HG02870 (cell line): ENCODE measurements around the gene C1QTNF8.

Source experiments
- ATAC-seq: cut with Tn5 transposase; IDR thresholded peaks from one replicate; pipeline ENCODE4 v1.9.1; 2021; ENCODE audit warnings: mild to moderate bottlenecking, moderate library complexity; ENCODE audit not compliant: unreplicated experiment

Gene C1QTNF8

DNA sequence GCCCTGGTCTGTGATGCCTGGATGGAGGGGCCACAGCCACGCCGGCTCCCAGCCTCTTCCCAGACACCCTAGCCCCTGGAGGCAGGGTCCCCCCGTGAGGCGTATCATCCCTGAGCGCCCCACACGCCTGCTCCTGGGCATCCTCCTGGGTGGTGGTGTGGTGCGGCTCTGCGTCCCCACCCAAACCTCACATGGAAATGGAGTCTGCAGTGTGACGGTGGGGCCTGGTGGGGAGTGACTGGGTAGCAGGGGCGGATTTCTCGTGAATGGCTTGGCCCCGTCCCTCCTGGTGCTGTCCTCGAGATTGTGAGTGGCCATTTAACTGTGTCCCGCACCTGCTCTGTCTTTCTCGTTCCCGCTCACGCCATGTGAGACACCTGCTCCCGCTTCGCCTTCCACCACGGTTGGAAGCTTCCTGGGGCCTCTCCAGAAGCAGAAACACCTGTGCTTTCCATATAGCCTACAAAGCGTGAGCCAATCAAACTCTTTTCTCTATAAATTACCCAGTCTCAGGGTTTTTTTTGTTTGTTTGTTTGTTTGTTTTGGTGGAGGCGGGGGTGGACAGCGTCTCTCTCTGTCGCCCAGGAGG lies 29.4 kb downstream of the C1QTNF8 start:
- no peak for ATAC-seq

DNA sequence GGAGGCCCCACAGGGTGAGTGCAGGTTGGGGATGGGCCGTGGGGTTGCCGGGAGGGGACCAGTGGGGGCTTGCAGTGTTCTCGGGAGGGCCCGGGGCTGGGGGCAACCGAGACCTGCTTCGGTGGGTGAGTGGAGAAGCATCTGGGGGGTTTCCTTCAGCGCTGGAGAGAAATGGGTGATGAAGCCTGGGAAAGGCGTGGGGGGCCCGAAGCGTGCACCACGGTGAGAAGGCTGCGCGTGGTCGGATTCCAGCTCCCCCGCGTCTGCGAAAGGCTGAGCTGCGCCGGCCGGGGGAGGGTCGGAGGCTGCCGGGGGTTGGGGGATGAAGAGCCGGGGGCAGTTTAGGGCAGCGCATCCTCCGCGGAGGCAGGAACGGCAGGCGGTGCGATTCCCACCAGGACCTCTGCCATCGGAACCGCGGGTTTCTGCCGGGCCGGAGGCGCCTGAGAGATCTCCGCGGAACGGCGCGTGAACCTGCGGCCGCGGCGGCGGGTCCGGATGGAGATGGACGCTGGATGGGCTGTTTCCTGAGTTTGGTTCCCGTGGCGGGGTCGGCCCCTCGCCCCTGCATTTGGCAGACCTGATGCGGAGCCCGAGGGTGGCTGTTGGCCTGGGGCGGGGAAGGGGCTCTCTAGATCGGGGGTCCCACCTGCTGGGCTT lies 30.4 kb downstream of the C1QTNF8 start:
- no peak for ATAC-seq

DNA sequence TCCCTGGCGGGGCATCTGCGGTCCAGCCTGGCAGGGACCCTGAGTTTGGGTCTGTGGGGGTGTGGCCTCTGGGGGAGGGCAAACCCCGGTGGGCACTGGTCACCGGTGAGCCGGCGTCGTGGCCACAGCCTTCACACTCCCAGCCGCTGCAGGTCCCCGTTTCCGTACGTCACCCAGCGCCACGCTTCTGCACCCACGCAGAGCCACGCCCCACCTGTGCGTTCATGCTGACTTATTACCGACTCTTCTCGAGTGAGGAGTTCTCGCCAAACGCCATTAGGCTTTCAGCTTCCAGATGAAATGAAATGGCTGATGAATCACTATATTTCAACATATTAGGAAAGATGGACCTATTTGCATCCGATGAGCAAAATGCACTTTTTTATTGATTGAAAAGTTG lies 32.3 kb downstream of the C1QTNF8 start:
- no peak for ATAC-seq

DNA sequence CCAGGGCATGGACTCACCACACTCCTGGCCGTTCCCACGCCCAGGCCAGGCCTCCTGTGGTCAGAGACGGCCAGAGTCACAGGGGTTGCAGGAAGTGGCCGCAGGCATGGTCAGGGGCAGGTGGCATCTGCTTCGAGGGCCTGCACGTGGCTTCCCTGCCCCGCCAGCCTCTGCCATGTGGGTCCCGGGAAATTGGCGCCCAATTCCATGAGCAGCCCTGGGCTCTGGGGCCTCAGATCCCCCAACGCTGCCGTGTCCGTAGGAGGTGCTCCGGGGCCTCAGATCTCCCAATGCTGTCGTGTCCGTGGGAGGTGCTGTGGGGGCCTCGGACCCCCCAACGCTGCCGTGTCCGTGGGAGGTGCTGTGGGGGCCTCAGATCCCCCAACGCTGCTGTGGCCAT lies 33.1 kb downstream of the C1QTNF8 start:
- no peak for ATAC-seq

DNA sequence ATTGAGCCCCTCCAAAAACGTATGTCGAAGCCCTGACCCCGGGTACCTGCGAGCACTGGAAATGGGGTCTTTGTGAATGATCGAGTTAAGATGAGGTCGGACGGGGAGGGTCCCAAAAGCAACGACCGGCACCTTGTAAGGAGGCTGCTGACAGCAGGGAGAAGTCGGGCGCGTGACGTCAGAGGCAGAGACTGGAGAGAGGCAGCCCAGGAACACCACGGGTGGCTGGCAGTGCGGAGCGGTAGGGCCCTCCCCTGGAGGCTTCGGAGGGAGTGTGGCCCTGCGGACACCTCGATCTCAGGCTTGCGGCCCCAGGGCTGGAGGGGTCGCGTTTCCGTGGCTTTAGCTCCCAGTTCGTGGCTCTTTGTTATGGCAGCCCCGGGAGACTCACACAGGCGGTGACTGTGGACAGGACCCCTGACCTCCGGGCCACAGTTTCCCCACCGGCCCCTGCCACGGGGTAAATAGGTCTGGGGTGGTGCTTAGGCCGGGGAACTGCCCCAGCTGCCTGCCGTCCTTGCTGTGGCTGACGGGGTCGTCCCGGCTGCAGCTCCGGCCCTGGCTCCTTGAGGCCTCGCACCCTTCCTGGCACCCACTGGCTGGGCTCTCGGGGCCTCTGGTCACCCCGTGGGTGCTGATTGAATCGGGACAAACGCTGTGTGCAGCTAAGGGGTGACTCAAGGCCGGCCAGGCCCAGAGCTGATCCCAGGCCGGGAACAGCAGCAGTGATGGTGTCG lies 34.1 kb downstream of the C1QTNF8 start:
- no peak for ATAC-seq

DNA sequence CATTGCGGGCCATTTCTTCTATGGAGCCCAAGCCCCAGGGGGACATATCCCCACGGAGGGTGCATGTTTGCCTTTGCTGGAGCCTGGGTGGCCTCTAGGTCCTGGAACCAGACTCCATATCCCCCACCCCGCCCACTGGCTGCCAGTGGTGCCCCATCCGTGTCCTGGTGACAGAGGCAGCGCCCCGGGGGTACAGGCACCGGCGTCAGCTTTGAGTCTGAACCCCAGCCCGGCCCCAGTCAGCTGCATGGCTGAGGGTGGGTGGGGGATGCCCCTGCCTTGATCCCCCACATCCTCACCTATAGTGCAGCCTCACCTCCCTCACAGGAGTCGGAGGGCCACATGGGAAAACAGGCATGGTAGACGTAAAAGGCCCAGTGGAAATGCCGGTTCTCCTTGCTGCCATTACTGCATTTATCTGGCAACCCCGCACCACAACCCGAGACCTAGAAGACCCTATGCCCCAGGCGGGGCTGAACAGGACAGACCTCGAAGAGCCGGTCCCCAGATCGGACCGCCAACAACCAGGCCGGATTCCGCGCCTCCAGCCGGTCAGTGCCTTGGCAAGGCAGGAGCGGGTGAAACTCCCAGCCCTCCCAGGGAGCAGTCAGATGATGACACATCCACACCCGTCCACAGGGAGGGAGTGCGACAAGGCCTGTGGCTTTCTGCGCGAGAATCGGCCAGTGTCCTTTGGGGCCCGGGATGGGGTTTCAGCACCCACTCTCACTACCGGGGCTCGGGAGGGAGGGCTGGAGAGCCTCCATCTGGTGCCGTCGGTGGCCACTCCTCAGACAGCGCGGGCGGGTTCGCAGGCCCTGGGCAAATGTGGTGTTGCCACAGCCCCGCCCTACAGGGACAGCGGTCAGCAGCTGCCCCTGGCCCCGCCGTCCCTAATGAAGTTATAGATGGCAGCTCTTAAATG lies 35.4 kb downstream of the C1QTNF8 start:
- no peak for ATAC-seq

DNA sequence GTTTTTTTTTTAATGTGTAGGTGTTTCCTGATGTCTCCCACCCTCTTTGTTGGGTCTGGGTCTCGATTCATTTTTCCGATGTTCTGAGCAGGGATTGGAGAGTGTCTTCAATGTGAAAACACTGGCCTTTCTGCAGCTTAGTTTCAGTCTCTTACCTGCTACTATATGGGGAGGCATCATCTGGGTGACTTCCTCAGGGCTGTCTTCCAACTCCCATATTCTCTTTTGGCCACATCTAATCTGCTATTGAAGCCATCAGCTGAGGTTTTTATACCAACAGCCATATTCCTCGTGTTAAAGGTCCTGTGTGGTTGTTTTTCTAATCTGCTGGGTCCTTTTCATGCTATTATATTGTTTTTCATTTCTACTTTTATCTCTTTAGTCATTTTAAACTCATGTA lies 36.7 kb downstream of the C1QTNF8 start:
- ATAC-seq: no peak

DNA sequence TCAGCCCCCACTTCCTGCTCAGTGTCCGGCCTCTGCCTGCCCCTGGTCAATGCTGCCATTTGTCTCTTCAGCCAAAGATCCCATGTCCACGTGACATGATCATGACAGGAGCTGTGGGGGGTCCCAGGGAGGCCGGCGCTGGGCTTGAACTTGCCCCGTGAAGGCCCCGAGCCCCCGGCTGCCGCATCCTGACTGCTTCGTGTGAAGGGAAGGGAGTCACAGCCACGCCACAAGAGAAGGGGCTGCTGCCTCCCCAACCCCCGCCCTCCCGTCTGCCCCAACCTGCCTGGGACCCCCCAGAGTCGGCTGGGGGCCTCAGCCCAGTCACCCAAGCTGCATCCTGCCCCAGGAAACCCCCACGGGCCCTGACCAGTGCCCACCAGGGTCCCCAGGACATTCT lies 37.8 kb downstream of the C1QTNF8 start:
- ATAC-seq: no peak

DNA sequence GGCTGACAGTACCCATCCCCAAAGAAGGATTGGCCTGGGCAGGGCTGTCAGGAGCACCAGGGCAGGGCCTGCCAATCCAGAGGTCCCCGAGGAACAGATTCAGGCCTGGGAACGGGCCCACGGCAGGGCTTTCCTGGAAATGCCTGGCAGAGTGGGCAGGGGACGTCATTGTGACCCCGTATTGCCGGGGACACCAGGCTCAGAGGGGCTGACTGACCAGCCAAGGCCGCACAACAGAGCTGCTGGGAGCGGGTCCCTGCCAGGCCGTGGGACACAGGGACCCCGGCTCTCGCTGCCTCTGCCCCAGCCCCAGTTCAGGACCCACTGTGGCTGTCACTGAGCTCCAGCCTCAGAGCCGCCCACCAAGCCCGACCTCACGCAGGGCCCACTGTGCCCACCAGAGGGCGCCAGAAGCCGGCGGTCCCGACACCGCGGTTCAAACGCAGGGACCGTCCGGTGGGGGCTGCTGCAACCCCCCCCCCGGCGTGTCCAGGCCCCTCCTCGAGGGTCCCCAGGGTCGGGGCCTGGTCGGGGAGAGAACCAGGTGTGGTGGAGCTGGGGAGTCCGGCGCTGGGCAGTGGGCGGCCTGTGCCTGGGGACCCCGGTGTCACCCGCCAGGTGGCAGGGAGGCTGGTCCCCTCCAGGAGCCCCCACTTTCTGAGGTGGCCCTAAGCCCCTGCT lies 38.7 kb downstream of the C1QTNF8 start:
- ATAC-seq: no peak

DNA sequence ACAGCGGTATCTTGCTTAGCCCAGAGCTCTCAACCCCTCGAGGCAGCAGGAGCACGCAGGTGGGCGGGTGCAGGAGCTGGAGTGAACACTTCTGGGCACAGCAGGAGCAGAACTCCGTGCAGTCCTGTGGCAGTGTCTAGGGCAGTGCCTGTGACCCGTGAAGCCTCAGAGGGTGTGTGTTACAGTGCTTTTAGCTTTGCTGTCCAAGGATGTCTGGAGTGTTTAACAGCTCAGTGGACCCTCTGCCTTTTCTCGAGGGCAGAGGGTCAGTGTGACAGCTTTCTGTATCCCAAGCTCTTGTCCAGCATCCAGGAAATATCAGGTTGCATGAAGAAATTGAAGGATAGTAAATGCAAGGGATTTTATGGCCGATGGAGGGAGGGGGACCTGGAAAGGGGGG lies 39.8 kb downstream of the C1QTNF8 start:
- ATAC-seq: no peak

DNA sequence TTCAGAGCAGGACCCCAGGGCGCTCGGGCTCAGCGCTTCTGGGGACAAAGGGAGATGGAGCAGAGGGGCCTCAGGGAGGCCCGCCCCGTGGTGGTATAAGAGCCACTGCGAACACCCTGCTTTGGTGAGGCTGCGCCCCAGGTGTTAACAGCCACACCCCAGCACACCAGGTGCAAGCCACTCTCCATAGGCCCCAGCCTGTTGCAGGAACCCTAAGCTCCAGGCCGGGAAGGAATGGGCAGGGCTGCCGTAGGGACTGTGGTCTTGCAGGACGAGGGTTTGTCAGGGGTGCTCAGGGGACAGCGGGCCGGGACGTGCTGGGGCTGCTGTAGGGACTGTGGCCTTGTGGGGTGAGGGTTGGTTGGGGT lies 40.5 kb downstream of the C1QTNF8 start:
- no peak for ATAC-seq

DNA sequence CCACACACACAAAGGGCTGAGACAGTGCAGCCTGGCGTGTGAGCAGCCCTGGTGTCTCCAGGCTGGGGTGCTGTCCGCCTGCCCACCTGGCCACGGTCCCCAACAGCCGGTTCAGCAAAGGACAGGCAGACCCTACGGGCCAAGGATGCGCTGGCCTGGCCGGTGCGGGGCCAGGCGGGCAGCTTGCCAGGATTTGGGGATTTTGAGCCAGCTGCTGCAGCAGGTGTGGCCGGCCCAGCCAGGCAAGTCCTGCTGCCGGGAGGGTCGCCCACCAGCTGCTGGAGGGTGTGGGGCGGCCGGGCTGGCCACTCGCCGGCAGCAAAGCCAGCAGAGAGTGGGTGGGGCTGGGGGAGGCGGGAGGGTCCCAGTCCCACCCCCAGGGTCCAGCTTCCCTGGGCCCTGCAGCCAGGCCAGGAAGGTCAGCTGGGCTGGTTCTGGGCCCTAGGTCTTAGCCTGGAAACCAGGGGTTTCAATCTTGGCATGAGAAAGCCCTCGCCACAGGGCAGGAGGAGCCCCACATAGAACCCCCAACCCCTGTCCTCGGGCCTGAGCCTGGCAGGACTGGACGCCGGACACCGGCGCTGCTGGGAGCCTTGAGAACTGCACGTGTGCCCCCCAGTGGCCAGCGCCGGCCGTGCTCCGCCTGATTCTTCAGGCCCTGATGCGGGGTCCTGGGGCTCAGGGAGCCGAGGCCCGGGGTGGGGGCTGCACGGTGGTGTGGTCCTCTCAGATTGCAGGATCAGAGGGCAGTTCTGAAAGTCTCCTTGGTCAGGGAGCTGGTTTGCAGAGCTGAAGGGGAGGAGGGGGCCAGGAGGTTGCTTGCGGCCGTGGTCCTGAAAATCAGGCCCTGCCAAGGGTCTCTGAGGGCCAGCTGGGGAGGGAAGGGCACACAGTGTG lies 41.1 kb downstream of the C1QTNF8 start:
- ATAC-seq: no peak

DNA sequence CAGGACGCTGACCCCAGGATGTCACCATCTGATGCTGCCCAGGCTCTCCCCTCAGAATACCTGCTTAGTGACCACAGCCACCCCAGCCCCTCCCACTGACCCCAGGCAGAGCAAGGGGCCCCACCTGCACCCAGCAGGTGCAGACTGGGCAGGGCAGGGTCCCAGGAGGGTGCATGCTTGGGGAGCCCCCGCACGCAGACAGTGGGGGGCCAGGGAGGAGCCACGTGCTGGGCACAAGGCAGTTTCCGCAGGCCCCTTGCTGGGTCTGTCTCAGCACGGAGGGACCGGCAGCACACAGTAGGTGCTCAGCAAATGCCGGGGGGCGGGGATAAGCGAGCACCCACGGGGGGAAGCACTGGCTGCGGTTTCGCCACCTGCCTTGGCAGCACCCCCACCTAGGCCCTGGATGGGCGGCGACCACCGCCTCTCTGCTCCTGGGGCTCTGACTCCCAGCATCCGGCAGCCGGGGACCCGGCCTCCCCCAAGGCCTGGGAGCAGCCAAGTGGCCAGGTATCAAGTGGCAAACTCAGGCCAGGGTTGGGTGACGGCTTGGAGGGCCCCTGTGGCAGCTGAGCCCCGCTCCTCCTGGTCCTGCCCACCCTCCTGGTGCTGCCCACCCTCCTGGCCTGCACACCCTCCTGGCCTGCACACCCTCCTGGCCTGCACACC lies 42.2 kb downstream of the C1QTNF8 start:
- ATAC-seq: no peak

DNA sequence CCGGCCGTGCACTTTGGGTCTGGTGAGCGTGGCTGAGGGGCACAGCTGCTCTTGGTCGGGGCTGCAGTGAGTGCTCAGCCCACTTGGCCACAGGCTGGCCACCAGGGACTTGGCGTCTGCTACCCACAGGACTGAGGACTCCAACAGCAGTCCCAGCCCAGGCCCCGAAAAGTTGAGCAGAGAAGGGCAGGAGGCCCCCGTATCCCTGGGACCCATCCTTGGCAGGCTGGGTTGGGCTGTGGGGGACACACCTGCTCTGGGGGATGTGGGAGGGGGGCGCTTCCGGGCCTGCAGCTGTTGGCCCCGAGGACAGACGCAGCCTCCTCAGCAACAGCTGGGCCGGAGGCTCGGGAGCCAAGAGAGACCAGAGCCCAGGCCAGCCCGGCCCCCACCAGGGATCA lies 42.9 kb downstream of the C1QTNF8 start:
- no peak for ATAC-seq

DNA sequence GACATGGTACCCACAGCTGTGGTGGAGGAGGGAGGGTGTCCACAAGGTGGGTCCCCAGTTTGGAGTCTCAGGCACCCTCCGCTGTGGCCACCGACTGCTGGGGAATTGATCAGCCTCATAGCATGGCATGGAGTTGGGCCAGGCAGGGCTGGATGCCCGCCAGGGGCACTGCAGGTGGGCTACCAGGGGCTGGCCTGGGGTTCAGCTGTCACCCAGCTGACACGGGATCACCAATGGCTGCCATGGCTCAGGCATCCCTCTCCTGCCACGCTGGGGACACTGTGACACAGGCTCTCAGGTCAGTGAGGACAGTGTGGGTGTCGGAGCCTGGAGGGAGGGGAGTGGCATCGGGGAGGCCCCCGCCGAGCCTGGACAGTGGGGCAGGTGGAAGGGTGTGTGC lies 43.3 kb downstream of the C1QTNF8 start:
- no peak for ATAC-seq

DNA sequence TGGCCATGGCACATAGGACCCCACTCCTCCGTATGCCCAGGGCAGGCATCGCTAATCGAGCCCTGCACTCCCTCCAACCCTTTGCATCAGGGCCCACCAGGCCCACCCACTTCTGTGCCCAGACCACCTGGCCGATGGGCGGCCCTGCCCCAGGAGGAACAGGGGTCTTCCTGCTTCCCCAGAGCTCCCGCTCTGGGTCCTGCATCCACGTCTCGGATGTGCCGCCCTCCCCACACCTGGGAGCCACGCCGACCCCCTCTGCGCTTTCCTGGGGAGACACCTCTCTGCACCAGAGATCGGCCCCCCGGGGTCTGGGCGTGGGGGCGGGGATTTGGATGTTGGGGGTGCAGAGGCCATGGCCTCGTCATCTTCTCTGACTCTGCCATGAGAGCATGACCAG lies 44.6 kb downstream of the C1QTNF8 start:
- ATAC-seq: no peak

DNA sequence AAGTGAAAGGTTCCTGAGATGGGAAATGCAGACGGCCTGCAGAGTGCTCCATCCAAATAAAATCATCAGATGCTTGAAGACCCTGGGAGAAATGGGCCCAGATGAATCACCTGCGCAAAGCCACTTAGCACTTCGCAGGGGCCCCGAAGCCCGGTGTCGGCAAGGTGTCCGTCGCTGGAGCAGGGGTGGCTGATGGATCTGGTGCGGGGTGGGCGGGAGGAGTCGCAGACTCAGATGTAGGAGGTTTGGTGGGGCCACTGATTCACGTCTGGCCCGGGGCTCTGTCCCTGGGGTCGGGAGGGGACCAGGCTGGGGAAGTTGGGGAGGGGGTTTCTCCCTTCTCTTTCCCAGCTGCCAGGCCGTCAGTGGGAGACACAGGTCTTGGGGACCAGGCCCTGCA lies 45.1 kb downstream of the C1QTNF8 start:
- ATAC-seq: no peak

DNA sequence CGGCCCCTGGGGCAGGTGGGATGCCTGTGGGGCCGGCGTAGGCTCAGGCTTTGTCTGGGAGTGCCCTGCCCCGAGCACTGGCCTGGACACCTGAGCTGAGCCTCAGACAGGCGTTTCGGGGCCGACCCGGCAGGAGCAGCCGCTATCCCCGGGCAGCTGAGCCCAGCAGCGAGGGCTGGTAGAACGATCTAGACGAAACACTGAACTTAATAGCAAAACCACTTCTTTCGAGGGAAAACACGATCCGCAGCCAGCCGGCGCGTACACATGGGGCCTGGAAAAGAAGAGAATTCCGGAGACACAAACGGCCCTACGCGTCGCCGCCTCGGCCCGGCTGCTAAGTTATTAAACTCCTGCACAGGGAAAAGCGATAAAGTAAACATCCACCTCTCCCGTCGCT lies 45.5 kb downstream of the C1QTNF8 start:
- ATAC-seq: no peak

DNA sequence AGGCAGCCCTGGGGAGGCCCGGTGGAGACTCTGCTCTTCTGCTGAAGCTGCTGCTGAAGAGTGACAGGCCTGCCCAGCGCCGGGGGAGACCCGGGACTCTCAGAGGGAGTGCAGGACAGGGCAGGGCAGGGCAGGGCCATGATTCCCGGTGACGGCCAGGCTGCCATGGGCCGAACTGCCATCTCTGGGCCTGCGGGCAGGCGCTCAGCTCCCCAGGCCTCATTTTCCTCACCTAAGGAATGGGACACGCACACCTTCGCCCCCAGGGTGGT lies 46.1 kb downstream of the C1QTNF8 start:
- ATAC-seq: no peak
